GM03348 (cell line): Measurements from ENCODE around the gene MDH1.
"Not testable (repeated sequence)": the region's sequence is repeated elsewhere in the genome, so short reads cannot be mapped to it uniquely, and the experiment has no call there.

Experiments
- DNase-seq: peaks from one replicate; pipeline ENCODE4 v3.0.0; 2012; ENCODE audit warnings: low spot score

The MDH1 gene

DNA sequence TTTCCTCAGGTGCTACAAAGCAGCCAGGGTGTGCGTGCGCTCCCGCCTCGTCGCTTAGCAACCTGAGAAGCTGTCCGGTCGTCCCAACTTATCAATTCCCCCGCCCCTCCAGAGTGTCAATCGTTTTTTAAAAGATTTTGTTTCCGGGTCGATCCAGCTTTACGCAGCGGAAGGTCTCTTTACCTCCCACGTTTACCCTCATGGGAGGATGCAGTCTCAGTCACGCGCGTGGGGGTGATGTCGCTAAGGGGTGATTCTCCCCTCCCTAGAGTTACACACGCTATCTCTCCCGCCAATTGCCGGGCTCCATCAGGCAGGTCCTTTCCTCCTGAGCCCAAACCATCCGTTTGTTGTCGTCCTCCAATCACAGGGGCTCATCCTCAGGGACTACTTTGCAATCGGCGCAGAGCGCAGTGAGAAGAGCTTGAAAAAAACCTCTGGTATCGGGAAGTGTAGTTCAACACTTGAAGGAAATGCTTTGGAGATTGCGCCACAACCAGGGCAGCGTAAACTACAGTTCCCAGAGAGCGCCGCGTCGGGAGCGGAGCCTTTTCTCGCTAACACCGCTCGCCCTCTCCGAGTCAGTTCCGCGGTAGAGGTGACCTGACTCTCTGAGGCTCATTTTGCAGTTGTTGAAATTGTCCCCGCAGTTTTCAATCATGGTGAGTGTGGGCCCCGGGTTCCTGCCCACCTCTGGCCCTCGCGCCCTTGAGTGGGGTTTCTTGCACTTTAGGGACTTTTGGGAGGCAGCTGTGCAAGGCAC, at the start of gene MDH1, which contains the start of gene WDPCP:
MDH1 (plus strand) TSS at position 579 of the 763 bp plus-strand sequence; CDS start at position 660, 81 bp downstream.
WDPCP (minus strand) TSS at position 93 of the 763 bp plus-strand sequence. CDS start 206 bp downstream, outside the sequence.
- DNase-seq: peak; percentile 91

DNA sequence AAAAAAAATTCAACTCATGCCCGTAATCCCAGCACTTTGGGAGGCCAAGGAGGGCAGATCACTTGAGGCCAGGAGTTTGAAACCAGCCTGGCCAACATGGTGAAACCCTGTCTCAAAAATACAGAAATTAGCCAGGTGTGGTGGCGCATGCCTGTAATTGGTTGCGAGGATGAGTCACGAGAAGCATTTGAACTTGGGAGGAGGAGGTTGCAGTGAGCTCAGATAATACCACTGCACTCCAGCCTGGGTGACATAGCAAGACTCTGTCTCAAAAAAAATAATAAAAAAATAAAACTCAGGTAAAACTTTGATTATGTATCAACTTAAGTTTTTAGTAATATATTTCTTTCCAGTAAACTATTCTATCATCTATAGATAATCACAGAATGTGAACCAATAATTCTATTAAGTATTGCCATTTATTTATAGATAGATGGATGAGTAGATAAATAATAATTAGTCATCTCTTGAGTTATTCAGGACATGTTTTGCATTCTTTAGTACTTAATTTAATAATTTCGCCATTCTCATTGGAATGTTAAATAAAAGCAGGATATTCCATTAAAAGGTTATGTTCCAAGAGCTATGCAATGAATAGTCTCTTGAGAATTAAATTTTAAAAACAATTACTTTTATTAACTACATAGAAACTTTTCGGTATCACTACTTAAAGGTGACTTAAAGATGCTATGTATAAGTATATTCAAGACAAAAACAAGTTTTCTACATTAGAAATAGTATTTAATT, 49.2 kb upstream of the MDH1 start:
- DNase-seq: no peak

DNA sequence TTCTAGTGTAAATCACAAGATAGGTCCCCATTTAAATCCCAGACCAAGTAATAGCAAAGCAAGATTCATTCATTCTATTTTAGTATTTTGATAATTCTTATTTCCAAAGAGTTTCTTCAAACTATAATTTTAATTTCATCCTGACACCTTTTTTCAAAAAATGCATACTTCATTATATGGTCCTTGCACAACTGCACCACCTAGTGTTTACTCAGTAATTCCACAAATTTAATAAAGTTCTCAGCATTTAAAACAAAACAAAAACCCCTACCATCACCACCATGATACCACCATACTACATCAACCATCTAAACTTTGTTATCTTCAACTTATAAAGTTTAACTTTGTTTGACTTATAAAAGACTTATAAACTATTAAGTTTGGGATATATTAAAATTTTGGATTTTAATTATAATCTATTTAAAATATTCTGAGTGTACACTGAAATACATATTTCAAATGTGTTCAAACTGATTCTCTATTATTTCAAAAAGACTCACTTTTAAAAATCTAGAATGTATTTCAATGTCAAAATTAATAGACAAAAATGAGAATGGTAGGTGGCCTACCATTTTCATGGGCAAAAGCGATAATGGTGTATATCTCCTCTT, 44.6 kb upstream of the MDH1 start:
- DNase-seq: peak; percentile 30

GRCh38 chr2:63545023-63545422, 43.7 kb upstream of the MDH1 start:
- no peak for DNase-seq

GRCh38 chr2:63553049-63553448, 35.7 kb upstream of the MDH1 start:
- peak; percentile 9 for DNase-seq

DNA sequence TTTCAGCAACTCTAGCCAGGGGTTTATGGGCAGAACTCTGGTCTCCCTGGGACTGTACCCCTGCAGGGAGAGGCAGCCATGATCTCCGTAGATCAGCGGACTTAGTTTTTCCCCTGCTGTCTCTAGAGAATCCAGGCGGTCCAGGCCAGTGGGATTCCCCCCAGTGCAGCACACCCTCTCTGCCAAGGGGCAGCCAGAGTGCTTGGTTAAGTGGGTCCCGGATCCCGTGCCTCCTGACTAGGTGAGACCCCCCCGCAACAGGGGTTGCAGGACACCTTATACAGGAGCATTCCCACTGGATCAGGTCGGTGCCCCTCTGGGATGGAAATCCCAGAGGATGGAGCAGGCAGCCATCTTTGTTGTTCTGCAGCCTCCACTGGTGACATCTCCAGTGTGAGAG, 33.5 kb upstream of the MDH1 start:
- no peak for DNase-seq

DNA sequence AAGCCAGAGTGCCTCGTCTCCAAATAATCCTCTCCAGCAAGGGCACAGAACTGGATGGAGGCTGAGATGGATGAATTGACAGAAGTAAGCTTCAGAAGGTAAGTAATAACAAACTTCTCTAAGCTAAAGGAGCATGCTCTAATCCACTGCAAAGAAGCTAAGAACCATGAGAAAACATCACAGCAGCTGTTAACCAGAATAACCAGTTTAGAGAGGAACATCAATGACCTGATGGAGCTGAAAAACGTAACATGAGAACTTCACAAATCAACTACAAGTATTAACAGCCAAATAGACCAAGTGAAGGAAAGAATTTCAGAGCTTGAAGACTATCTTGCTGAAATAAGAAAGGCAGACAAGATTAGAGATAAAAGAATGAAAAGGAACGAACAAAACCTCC, 32.8 kb upstream of the MDH1 start:
- DNase-seq: no peak

GRCh38 chr2:63557819-63558218, 30.9 kb upstream of the MDH1 start:
- DNase-seq: not testable (repeated sequence)

GRCh38 chr2:63558922-63559321, 29.8 kb upstream of the MDH1 start:
- DNase-seq: not testable (repeated sequence)

GRCh38 chr2:63562751-63563150, 26.0 kb upstream of the MDH1 start:
- DNase-seq: no peak

DNA sequence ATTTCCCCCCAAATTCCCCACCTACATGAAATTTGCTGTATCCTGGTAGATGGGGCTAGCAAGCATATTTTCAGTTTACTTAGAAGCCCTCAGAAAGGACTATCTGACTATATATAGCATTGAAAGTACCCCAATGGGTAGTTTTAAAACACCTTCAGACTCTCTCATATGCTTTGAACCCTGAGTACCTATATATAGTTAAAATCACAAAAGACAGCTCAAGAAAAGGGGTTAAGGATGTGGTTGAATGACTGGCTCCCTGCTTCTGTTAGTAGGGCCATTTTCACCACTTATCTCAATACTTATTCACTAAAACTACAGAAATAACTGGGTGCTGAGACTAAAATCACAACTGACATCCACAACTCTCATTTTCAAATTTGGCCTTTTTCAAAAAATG, 19.0 kb upstream of the MDH1 start:
- no peak for DNase-seq

- no peak for DNase-seq
These were observed 17.5 kb upstream of the MDH1 start for GRCh38 chr2:63571291-63571690.

GRCh38 chr2:63572001-63572400, 16.8 kb upstream of the MDH1 start:
- no peak for DNase-seq

GRCh38 chr2:63573026-63573425, 15.7 kb upstream of the MDH1 start:
- not testable (repeated sequence) for DNase-seq

- not testable (repeated sequence) for DNase-seq
These were observed 14.9 kb upstream of the MDH1 start for GRCh38 chr2:63573726-63574345.

DNA sequence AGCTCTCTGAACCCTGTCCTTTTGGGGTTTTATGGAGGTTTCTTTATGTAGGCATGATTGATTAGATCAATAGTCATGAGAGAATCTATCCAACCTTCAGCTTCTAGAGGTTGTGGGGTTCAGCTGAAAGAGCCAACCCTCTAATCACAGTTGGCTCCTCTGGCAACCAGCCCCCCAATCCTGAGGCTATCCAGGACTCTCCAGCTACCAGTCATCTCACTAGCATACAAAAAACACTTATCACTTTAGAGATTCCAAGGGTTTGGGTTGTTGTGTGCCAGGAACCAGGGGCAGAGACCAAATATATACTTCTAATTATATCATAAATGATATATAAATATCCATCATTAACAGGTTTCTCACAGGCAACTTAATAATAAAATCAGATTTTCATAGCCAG, 12.2 kb upstream of the MDH1 start:
- no peak for DNase-seq

DNA sequence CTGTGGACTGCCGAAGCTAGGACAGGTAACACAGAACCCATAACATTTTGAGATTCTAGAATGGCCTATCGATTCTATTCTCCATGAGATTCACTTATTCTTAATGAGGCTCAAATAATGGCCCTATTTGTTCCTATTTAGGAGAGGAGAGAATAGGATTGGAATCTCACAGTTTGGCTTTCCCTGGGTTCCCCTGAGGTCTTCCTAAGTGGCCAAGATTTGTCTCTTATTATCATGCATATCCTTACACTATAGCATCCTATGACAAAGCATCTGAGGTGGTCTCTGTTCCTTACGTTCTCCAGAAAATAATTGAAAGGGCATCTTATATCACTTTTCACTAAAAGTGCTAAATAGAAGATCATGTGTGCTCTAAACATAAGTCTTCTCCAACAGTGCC, 10.0 kb upstream of the MDH1 start:
- DNase-seq: no peak

GRCh38 chr2:63580651-63581297, 8.0 kb upstream of the MDH1 start:
- no peak for DNase-seq

DNA sequence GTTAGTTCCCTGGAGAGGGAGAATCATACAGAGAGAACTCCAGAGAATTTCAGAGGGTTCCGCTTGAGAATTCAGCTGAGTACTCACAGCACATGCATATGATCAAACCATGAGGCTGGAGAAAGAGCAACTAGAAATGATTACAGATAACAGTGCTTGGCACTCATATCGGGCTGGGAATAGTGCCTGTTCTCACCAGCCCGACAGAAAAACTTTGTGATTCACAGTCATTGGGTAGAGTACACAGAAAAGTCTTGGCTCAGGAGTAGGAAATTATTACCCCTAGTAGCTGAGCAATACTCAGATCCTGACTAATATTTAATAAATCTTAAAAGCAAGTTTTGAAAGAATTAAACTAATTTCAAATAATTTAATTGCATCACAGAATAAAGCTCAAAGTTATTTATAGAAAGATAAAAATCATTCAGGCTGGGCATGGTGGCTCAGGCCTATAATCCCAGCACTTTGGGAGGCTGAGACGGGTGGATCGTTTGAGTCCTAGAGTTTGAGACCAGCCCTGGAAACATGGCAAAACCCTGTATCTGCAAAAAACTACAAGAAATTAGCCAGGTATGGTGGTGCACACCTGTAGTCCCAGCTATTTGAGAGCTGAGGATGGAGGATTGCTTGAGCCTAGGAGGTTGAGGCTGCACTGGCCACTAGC, 7.3 kb upstream of the MDH1 start:
- peak; percentile 48 for DNase-seq

DNA sequence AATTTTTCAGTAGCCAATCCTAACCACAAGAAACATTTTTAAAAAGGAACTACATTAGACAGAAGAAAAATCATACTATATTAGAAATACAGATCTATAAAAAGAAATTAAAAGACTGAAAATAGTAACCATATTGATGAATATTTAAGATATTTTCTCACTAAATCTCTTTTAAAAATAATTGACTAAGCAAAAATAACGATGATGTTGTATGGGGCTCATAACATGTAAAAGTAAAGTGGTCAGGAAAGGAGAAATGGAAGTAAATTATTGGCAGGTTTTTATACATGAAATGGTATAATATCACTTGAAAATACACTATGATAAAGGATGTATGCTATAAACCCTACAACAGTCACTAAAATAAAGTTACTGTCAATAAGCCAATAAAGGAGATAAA, 5.9 kb upstream of the MDH1 start:
- DNase-seq: no peak

DNA sequence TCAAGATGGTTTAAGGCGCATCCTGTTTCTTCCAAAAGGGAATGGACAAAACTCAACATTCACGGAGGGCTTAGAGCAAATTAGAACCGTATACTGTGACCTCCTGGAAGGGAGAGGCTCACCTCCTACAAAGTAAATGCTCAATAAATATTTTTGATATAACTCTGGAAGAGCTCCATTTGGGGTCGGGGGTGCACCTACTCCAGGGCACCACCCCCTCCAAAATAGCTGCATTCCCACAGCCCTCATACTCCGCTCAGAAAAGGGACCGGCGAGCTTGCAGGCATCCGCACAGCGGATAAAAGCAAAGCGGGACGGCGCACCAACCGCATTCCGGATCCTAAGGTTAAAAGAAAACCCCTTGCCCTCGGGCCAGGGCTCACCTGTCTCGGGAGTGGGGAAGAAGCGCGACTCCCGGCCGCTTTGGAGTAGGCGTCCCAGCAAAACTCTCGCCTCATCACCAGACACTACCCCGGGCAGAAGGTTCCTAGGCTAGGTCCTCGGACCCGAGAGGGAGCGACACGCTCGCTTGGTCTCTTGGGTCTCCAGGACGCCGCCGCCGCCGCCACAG, 864 bp upstream of the MDH1 start:
- peak; percentile 7 for DNase-seq
